ENCODE results near the gene MYO7B. TPM values are rescaled to one million over a fixed set of nuclear protein-coding genes. Genes with fewer than 3 reads are reported as not detected.
A peak's percentile ranks its signal among the peaks of the same experiment; 100 is the strongest.

MYO7B gene
- total and polyA plus RNA-seq, 9 of the 15 experiments (the other 6 are each of a cell fraction or from before 2014, with no cell fraction given), result 0.08 TPM; not detected in 8

DNA sequence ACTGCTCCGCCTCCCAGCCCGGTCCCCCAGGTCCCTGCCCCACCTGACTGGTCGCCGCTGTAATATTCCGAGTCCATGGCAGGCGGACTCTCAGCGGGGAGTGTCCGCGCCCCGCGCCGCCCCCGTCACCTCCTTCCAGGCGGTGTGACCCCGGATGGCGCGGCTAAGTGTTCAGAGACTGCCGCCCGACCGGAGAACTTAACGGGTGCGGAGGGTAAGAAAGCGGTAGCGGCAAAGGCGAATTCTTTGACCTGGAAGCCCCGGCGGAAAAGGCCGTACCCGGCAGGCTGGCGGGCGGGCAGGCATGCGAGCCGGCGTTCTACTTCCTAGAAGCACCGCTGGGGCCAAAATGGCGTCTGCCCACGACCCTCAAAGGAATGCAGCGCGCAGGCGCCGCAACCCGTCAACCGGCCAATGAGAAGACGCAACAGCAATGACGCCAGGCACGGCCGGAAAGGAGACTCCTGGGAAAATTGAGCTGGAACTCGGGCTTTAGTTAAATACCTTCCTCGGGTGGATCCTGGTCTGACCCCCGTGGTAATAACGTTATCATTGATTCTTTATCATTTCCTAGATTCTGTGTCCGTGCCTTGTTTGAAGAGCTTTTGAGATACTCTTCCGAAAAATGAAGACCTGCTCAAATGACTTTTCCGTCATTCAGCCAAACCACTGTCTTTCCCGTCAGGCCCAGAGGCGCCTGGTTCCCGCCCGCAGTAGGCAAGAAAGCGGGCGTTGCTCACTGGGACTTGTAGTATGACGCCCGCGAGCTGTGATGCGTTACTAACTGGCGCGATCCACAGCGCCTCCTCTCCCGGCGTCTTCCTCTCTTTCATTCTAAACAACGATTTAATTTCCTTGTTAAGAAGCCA, 9.1 kb upstream of the MYO7B start, which contains the start of gene IWS1 (continued):
- TF ChIP-seq, protein P1, sequence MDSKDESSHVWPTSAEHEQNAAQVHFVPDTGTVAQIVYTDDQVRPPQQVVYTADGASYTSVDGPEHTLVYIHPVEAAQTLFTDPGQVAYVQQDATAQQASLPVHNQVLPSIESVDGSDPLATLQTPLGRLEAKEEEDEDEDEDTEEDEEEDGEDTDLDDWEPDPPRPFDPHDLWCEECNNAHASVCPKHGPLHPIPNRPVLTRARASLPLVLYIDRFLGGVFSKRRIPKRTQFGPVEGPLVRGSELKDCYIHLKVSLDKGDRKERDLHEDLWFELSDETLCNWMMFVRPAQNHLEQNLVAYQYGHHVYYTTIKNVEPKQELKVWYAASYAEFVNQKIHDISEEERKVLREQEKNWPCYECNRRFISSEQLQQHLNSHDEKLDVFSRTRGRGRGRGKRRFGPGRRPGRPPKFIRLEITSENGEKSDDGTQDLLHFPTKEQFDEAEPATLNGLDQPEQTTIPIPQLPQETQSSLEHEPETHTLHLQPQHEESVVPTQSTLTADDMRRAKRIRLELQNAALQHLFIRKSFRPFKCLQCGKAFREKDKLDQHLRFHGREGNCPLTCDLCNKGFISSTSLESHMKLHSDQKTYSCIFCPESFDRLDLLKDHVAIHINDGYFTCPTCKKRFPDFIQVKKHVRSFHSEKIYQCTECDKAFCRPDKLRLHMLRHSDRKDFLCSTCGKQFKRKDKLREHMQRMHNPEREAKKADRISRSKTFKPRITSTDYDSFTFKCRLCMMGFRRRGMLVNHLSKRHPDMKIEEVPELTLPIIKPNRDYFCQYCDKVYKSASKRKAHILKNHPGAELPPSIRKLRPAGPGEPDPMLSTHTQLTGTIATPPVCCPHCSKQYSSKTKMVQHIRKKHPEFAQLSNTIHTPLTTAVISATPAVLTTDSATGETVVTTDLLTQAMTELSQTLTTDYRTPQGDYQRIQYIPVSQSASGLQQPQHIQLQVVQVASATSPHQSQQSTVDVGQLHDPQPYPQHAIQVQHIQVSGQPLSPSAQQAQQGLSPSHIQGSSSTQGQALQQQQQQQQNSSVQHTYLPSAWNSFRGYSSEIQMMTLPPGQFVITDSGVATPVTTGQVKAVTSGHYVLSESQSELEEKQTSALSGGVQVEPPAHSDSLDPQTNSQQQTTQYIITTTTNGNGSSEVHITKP (IDR thresholded peaks at IDR 0.05; ENCODE audit: partially characterized antibody), result peak; percentile 85
- TF ChIP-seq, protein P2, sequence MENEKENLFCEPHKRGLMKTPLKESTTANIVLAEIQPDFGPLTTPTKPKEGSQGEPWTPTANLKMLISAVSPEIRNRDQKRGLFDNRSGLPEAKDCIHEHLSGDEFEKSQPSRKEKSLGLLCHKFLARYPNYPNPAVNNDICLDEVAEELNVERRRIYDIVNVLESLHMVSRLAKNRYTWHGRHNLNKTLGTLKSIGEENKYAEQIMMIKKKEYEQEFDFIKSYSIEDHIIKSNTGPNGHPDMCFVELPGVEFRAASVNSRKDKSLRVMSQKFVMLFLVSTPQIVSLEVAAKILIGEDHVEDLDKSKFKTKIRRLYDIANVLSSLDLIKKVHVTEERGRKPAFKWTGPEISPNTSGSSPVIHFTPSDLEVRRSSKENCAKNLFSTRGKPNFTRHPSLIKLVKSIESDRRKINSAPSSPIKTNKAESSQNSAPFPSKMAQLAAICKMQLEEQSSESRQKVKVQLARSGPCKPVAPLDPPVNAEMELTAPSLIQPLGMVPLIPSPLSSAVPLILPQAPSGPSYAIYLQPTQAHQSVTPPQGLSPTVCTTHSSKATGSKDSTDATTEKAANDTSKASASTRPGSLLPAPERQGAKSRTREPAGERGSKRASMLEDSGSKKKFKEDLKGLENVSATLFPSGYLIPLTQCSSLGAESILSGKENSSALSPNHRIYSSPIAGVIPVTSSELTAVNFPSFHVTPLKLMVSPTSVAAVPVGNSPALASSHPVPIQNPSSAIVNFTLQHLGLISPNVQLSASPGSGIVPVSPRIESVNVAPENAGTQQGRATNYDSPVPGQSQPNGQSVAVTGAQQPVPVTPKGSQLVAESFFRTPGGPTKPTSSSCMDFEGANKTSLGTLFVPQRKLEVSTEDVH (IDR thresholded peaks at IDR 0.05; ENCODE audit: low read depth, partially characterized antibody), result peak; percentile 70
- TF ChIP-seq PML (IDR thresholded peaks at IDR 0.05; ENCODE audit: low read length), result peak; percentile 63
- TF ChIP-seq PCBP1 (IDR thresholded peaks at IDR 0.05; ENCODE audit: low read depth, low read length, poor library complexity, severe bottlenecking), result no peak
- peak; percentile 16; the same call in 1 of the 2 replicates for TF ChIP-seq BHLHE40 (IDR thresholded peaks at IDR 0.05; ENCODE audit: low read length)
- TF ChIP-seq, protein P3, sequence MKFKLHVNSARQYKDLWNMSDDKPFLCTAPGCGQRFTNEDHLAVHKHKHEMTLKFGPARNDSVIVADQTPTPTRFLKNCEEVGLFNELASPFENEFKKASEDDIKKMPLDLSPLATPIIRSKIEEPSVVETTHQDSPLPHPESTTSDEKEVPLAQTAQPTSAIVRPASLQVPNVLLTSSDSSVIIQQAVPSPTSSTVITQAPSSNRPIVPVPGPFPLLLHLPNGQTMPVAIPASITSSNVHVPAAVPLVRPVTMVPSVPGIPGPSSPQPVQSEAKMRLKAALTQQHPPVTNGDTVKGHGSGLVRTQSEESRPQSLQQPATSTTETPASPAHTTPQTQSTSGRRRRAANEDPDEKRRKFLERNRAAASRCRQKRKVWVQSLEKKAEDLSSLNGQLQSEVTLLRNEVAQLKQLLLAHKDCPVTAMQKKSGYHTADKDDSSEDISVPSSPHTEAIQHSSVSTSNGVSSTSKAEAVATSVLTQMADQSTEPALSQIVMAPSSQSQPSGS (CRISPR knock-in tag; IDR thresholded peaks at IDR 0.05), result no peak
- no peak for TF ChIP-seq PTBP1 (IDR thresholded peaks at IDR 0.05; ENCODE audit: low read depth, low read length)
- TF ChIP-seq, protein P4, sequence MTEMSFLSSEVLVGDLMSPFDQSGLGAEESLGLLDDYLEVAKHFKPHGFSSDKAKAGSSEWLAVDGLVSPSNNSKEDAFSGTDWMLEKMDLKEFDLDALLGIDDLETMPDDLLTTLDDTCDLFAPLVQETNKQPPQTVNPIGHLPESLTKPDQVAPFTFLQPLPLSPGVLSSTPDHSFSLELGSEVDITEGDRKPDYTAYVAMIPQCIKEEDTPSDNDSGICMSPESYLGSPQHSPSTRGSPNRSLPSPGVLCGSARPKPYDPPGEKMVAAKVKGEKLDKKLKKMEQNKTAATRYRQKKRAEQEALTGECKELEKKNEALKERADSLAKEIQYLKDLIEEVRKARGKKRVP (CRISPR knock-in tag; IDR thresholded peaks at IDR 0.05), result no peak
- TF ChIP-seq ZZZ3 (IDR thresholded peaks at IDR 0.05), result no peak; the same call in 1 of the 2 replicates
- no peak for TF ChIP-seq NUFIP1 (IDR thresholded peaks at IDR 0.05; ENCODE audit: partially characterized antibody)
- no peak for TF ChIP-seq ZNF717 (CRISPR knock-in tag; IDR thresholded peaks at IDR 0.05)
- TF ChIP-seq ZKSCAN3 (CRISPR knock-in tag; IDR thresholded peaks at IDR 0.05), result no peak
- no peak for TF ChIP-seq ZNF699 (CRISPR knock-in tag; IDR thresholded peaks at IDR 0.05; ENCODE audit: insufficient replicate concordance)
- TF ChIP-seq EZH2 (IDR thresholded peaks at IDR 0.05; ENCODE audit: borderline replicate concordance, low read depth, low read length), result no peak
- peak; percentile 50; the same call in 1 of the 2 replicates for TF ChIP-seq MXI1 (IDR thresholded peaks at IDR 0.05; ENCODE audit: low read depth, low read length)
- TF ChIP-seq STAG1 (CRISPR knock-in tag; IDR thresholded peaks at IDR 0.05; ENCODE audit: borderline replicate concordance), result no peak
- TF ChIP-seq SMAD2 (IDR thresholded peaks at IDR 0.05; ENCODE audit: low read depth, low read length), result no peak
- TF ChIP-seq CBX8 (IDR thresholded peaks at IDR 0.05; ENCODE audit: borderline replicate concordance, extremely low read depth, low read depth, low read length, poor library complexity, severe bottlenecking), result no peak
- peak; percentile 96 for TF ChIP-seq POLR2G (IDR thresholded peaks at IDR 0.05; ENCODE audit: low read depth, low read length)

All from K562 (cell line).